HepG2 (cell line): ENCODE measurements around the gene SRCIN1. TPM values are rescaled to one million over a fixed set of nuclear protein-coding genes. Genes with fewer than 3 reads are reported as not detected.

ENCODE experiments used
- ASH2L ChIP-seq: fragments of 300-600, 200-600 bp; sonication (generic); IDR thresholded peaks from 2 replicates; pipeline ENCODE4 v1.7.0; 2017; ENCODE audit warnings: low read depth, mild to moderate bottlenecking, moderate library complexity, mixed read lengths, low read length; ENCODE audit not compliant: insufficient read length
- ATF2 ChIP-seq: sonication (generic); formaldehyde crosslinking; IDR thresholded peaks from 2 replicates; pipeline ENCODE4 v1.4.0; 2020; ENCODE audit warnings: missing genetic modification reagents
- BATF2 ChIP-seq: sonication (generic); formaldehyde crosslinking; IDR thresholded peaks from 2 replicates; pipeline ENCODE4 v1.8.0; 2022; ENCODE audit warnings: mild to moderate bottlenecking, missing genetic modification reagents, moderate library complexity
- ETV5 ChIP-seq: IDR thresholded peaks from 2 replicates; pipeline ENCODE4 v1.6.1; 2018; ENCODE audit warnings: missing biosample characterization, missing genetic modification reagents, inconsistent platforms, borderline replicate concordance
- HINFP ChIP-seq: sonication (generic); formaldehyde crosslinking; IDR thresholded peaks from 2 replicates; pipeline ENCODE4 v1.4.0; 2020; ENCODE audit warnings: low read depth, mild to moderate bottlenecking, missing genetic modification reagents
- MIER3 ChIP-seq: IDR thresholded peaks from 2 replicates; pipeline ENCODE4 v1.6.1; 2016; ENCODE audit warnings: missing compliant biosample characterization, borderline replicate concordance
- MYPOP ChIP-seq: sonication (generic); formaldehyde crosslinking; IDR thresholded peaks from 2 replicates; pipeline ENCODE4 v1.8.1; 2023; ENCODE audit warnings: mild to moderate bottlenecking, moderate library complexity, missing genetic modification reagents
- TSC22D2 ChIP-seq: sonication (generic); formaldehyde crosslinking; IDR thresholded peaks from 2 replicates; pipeline ENCODE4 v1.5.1; 2020; ENCODE audit warnings: missing genetic modification reagents, mild to moderate bottlenecking, borderline replicate concordance
- ZFP62 ChIP-seq: sonication (generic); formaldehyde crosslinking; IDR thresholded peaks from 2 replicates; pipeline ENCODE4 v1.4.0; 2020; ENCODE audit warnings: missing genetic modification reagents
- ZNF263 ChIP-seq: sonication (generic); formaldehyde crosslinking; IDR thresholded peaks from 2 replicates; pipeline ENCODE4 v1.4.0; 2020; ENCODE audit warnings: missing genetic modification reagents
- ZNF430 ChIP-seq: sonication (generic); formaldehyde crosslinking; IDR thresholded peaks from 2 replicates; pipeline ENCODE4 v1.9.0; 2021; ENCODE audit warnings: mild to moderate bottlenecking, missing genetic modification reagents
- ZNF646 ChIP-seq: sonication (generic); formaldehyde crosslinking; IDR thresholded peaks from 2 replicates; pipeline ENCODE4 v1.9.0; 2021; ENCODE audit warnings: mild to moderate bottlenecking, missing genetic modification reagents
- ZSCAN21 ChIP-seq: sonication (generic); formaldehyde crosslinking; IDR thresholded peaks from 2 replicates; pipeline ENCODE4 v1.8.0; 2022; ENCODE audit warnings: mild to moderate bottlenecking, missing genetic modification reagents, moderate library complexity, borderline replicate concordance
- polyA plus RNA-seq, 8 experiments: library from polyadenylated mRNA; depleted of rRNA in 3 of 8; stranded (reverse) in 7 of 8; unstranded in 1 of 8; fragments of >200 nt; fragmentation: Illumina TruSeq in 4 of 8; extraction: Trizol in 4 of 8; gene quantifications; 2 replicates each; pipeline versions ENCODE4 v1.2.1 to v1.2.3, GENCODE V29; 2011 to 2016; ENCODE audit warnings: low read depth in 4 of 8, missing spikeins in 1 of 8, mixed read lengths in 1 of 8; ENCODE audit not compliant: insufficient read depth in 1 of 8
- total RNA-seq, 5 experiments: library from RNA; depleted of rRNA; stranded (reverse); fragments of >200 nt; fragmentation: Illumina TruSeq; extraction: Trizol; gene quantifications; 2 replicates each; pipeline ENCODE4 v1.2.3, GENCODE V29; 2016; ENCODE audit warnings: low read depth in 1 of 5

Gene SRCIN1
- total and polyA plus RNA-seq, 2 of the 13 experiments (the other 11 are each of a cell fraction or from before 2014, with no cell fraction given), result 1.2 to 9.6 TPM

GRCh38 chr17:38620551-38621277, 15.0 kb upstream of the SRCIN1 start (continued):
- TF ChIP-seq MYPOP (CRISPR knock-in tag), result peak; percentile 72; the same call in 1 of the 2 replicates
- peak; percentile 11; the same call in 1 of the 2 replicates for TF ChIP-seq HINFP (CRISPR knock-in tag)
- peak; percentile 95 for TF ChIP-seq ATF2 (CRISPR knock-in tag)
- peak; percentile 64 for TF ChIP-seq ZNF646 (CRISPR knock-in tag)
- TF ChIP-seq TSC22D2 (CRISPR knock-in tag), result peak; percentile 95
- no peak for TF ChIP-seq BATF2 (CRISPR knock-in tag)
- no peak for TF ChIP-seq ZFP62
- peak; percentile 52; the same call in 1 of the 2 replicates for TF ChIP-seq ZSCAN21
- peak; percentile 75 for TF ChIP-seq ASH2L
- no peak for TF ChIP-seq ZNF263 (CRISPR knock-in tag)
- TF ChIP-seq ZNF430 (CRISPR knock-in tag), result peak; percentile 58; the same call in 1 of the 2 replicates
- TF ChIP-seq MIER3 (CRISPR knock-in tag), result peak; percentile 97; the same call in 1 of the 2 replicates
- TF ChIP-seq ETV5 (CRISPR knock-in tag), result peak; percentile 96
